CD4-positive, alpha-beta T cell treated with Interleukin-2 at 100 ng/mL for 4 hours (primary cell): ENCODE results near the gene FAIM2.

ENCODE experiments used
- DNase-seq: peaks from one replicate; pipeline ENCODE4 v3.0.0-alpha.2; 2020; ENCODE audit warnings: low spot score

Gene FAIM2

DNA sequence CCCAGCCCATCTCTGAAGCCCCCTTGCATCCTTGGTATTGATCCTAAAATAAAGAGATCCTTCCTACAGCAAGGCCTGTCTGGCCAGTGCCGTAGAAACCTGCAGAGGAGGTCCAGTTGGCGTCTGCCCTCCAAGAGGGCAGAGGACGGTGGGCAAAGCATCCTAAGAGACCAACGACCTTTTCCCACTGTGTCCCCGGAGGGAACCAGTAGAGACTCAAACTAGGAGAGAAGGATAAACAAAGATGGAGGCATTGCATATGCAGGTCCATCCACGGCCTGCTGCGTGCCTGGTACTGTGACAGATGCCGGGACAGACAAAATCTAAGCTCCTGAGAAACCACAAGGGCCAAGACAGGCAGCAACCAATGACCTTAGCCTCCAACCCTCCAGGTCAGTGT is 79.3 kb downstream of the FAIM2 start:
- DNase-seq: no peak

GRCh38 chr12:49823951-49824350 is 79.7 kb downstream of the FAIM2 start:
- no peak for DNase-seq

GRCh38 chr12:49823350-49823749 is 80.3 kb downstream of the FAIM2 start:
- no peak for DNase-seq

DNA sequence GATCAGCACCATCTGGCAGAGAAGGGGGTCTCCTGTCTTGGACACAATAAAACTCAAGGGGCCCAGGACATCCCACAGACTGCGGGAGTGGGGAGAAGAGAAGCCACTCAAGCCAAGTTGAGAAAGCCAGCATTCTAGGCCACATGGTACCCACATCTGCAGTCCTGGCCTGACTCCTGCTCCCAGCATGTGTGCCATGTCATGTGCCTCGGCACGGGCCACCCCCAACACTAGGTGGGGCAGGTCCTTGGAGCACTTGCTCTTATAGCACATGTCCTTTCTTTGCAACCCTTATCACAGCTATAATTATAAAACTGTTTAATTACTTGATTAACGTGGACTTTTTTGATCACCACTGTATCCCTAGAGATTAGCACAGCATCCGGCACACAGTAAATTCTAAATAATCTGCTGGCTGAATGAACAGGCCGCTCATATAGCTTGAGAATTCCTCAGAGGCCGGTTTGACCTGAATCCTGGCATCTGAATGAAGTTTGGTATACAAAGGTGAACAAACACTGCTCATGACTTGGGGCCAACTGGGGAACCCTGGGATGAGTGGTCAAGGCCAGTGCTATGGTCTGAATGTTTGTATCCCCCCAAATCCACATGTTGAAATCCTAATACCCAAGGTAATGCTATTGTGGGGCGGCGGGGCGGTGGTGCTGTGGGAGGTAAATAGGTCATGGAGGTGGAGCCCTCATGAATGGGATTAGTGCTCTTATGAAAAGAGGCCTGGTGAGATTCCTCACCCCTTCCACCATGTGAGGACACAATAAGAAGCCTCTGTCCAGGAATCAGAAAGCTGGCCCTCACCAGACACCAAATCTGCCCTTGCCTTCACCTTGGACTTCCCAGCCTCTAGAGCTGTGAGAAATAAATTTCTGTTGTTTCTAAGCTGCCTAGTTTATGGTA is 82.1 kb downstream of the FAIM2 start:
- DNase-seq: no peak

GRCh38 chr12:49819786-49820185 is 83.9 kb downstream of the FAIM2 start:
- DNase-seq: no peak

DNA sequence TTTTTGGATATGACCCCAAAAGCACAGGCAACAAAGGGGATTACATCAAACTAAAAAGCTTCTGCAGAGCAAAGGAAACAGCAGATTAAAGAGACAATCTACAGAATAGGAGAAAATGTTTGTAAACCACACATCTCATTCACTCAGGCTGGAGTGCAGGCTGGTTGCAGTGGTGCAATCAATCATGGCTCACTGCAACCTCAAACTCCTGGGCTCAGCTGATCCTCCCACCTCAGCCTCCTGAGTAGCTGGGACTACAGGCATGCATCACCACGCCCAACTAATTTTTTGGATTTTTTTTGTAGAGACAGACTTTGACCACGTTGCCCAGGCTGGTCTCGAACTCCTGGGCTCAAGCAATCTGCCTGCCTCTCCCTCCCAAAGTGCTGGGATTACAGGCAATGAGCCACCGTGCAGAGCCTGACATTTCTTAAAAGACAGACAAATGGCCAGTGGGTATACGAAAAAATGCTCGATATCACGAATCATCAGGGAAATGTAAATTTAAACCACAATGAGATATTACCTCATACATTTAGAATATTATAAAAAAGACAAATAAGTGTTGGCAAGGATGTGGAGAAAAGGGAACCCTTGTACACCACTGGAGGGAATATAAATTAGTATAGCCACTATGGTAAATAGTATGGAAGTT is 85.3 kb downstream of the FAIM2 start:
- no peak for DNase-seq
